GM13977 (cell line): Measurements from ENCODE around the gene HMGCR.

Experiments used
- DNase-seq: peaks from one replicate; pipeline ENCODE4 v3.0.0; 2012; ENCODE audit warnings: low spot score
- in situ Hi-C: fragments of 300-500 bp; cut with MboI; formaldehyde crosslinking; loops from one replicate; pipeline ENCODE4 v1.12.0; 2022; ENCODE audit warnings: low sequenced_read_pairs, low pct_unique_long_range_greater_than_20kb, mixed read lengths, inconsistent platforms; ENCODE audit not compliant: unreplicated experiment
- TF ChIP-seq, protein P1 (sequence below): IDR thresholded peaks from 2 replicates; pipeline ENCODE4 v1.5.1; 2012; ENCODE audit warnings: mild to moderate bottlenecking, control low read depth; ENCODE audit not compliant: insufficient read depth; ENCODE audit errors: extremely low read depth, missing control alignments

HMGCR gene

DNA sequence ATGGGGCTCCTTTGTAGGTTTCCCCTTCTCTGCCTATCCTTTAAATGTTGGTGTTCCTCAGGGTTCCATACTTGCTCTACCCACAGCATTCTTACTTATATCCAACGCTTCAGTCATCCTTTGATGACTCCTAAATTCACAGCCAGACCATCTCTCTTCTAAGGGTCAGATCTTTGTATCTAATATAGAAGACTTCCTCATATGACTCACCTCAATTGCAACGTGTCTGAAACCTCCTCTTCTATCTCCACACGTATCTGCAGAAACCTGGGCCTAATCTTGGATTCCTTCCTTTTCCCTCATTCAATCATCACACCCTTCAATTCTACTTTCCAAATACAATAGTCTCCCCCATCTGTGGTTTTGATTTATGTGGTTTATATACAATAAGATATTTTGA, 68.3 kb downstream of the HMGCR start:
- TF ChIP-seq, protein P1, sequence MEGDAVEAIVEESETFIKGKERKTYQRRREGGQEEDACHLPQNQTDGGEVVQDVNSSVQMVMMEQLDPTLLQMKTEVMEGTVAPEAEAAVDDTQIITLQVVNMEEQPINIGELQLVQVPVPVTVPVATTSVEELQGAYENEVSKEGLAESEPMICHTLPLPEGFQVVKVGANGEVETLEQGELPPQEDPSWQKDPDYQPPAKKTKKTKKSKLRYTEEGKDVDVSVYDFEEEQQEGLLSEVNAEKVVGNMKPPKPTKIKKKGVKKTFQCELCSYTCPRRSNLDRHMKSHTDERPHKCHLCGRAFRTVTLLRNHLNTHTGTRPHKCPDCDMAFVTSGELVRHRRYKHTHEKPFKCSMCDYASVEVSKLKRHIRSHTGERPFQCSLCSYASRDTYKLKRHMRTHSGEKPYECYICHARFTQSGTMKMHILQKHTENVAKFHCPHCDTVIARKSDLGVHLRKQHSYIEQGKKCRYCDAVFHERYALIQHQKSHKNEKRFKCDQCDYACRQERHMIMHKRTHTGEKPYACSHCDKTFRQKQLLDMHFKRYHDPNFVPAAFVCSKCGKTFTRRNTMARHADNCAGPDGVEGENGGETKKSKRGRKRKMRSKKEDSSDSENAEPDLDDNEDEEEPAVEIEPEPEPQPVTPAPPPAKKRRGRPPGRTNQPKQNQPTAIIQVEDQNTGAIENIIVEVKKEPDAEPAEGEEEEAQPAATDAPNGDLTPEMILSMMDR: no peak
- DNase-seq: no peak
- in situ Hi-C loops: no loop called here
